Activated T-cell treated with anti-CD3 and anti-CD28 coated beads, Interleukin-2, amount 50 U/mL, for 72 hours (primary cell): ENCODE results near the gene RNF130. TPM values are rescaled to one million over a fixed set of nuclear protein-coding genes. Genes with fewer than 3 reads are reported as not detected.

ENCODE experiments used
- ATAC-seq, 2 donors: fragments of 150-1000 bp; cut with Tn5 transposase; replicated peaks in 1 of 2; 2 replicates each; pipeline ENCODE4 v1.10.0; 2021; ENCODE audit warnings: moderate library complexity in 2 of 2, mild to moderate bottlenecking in 1 of 2
- DNase-seq, 2 donors: peaks; one replicate each; pipeline ENCODE4 v3.0.0; 2021 to 2022; ENCODE audit warnings: mixed read lengths in 1 of 2
- H3K27ac Mint-ChIP-seq: one replicate; pipeline ENCODE4 v1.8.0; 2022; ENCODE audit warnings: mild to moderate bottlenecking, moderate library complexity, mixed read lengths
- H3K27me3 Mint-ChIP-seq: one replicate; pipeline ENCODE4 v1.8.0; 2022; ENCODE audit warnings: low read depth, mixed read lengths
- H3K36me3 Mint-ChIP-seq, 2 donors: one replicate each; pipeline ENCODE4 v1.8.0; 2022; ENCODE audit warnings: mixed read lengths in 2 of 2, mild to moderate bottlenecking in 1 of 2; ENCODE audit not compliant: insufficient read depth in 2 of 2
- H3K4me1 Mint-ChIP-seq: one replicate; pipeline ENCODE4 v1.8.0; 2022; ENCODE audit warnings: low read depth, mixed read lengths
- H3K4me3 Mint-ChIP-seq, 2 donors: one replicate each; pipeline ENCODE4 v1.8.0; 2022; ENCODE audit warnings: mild to moderate bottlenecking in 2 of 2, mixed read lengths in 2 of 2, moderate library complexity in 2 of 2
- H3K9me3 Mint-ChIP-seq, 2 donors: one replicate each; pipeline ENCODE4 v1.8.0; 2022; ENCODE audit warnings: mixed read lengths in 2 of 2
- total RNA-seq, 2 donors: library from RNA; stranded (reverse); gene quantifications; one replicate each; pipeline ENCODE4 v1.2.3, GENCODE V29; 2022

Gene RNF130
- total RNA-seq, 2 donors from 2014 or later = 17.7 to 23.6 TPM

GRCh38 chr5:179913461-179913860, 158.1 kb downstream of the RNF130 start:
- ATAC-seq (no peak), DNase-seq (no peak)
- Mint-ChIP-seq H3K4me3 (no peak overlapping the region), H3K9me3 (no peaks in the 10 kb centered on the region), H3K27me3 (peaks cover 6% of the 10 kb centered on the region), H3K27ac (no peak overlapping the region), H3K36me3 (no peaks in the 10 kb centered on the region), H3K4me1 (no peaks in the 10 kb centered on the region)

GRCh38 chr5:179912951-179913350, 158.6 kb downstream of the RNF130 start:
- Mint-ChIP-seq H3K27me3 (peaks cover 6% of the 10 kb centered on the region), H3K27ac (no peak overlapping the region)
- no peak for ATAC-seq

GRCh38 chr5:179912386-179912785, 159.2 kb downstream of the RNF130 start:
- Mint-ChIP-seq H3K27ac (no peak overlapping the region), H3K27me3 (peaks cover 6% of the 10 kb centered on the region), H3K9me3 (no peaks in the 10 kb centered on the region), H3K36me3 (no peaks in the 10 kb centered on the region), H3K4me1 (no peaks in the 10 kb centered on the region), H3K4me3 (no peak overlapping the region)
- ATAC-seq (no peak), DNase-seq (no peak)

More at GRCh38 chr5:179912951-179913350, 158.6 kb downstream of the RNF130 start:
- no peaks in the 10 kb centered on the region for H3K36me3 Mint-ChIP-seq
- DNase-seq = no peak
- H3K4me3 Mint-ChIP-seq = no peak overlapping the region
- no peaks in the 10 kb centered on the region for H3K4me1 Mint-ChIP-seq
- H3K9me3 Mint-ChIP-seq = no peaks in the 10 kb centered on the region

- Mint-ChIP-seq H3K9me3 (no peaks in the 10 kb centered on the region), H3K4me1 (peaks cover 8% of the 10 kb centered on the region), H3K4me3 (peak overlapping the region; percentile 32 to 79), H3K27ac (no peak overlapping the region), H3K27me3 (no peaks in the 10 kb centered on the region), H3K36me3 (peaks cover 0 to 2% of the 10 kb centered on the region in 2 donors)
- DNase-seq (no peak), ATAC-seq (no peak)
These were observed 162.3 kb downstream of the RNF130 start for GRCh38 chr5:179909224-179909623.

GRCh38 chr5:179908528-179908927, 163.0 kb downstream of the RNF130 start:
- peaks cover 0 to 5% of the 10 kb centered on the region in 2 donors for H3K36me3 Mint-ChIP-seq
- no peaks in the 10 kb centered on the region for H3K27me3 Mint-ChIP-seq
- H3K4me1 Mint-ChIP-seq = peaks cover 8% of the 10 kb centered on the region
- no peak for ATAC-seq
- H3K9me3 Mint-ChIP-seq = no peaks in the 10 kb centered on the region
- no peak overlapping the region for H3K27ac Mint-ChIP-seq
- peak; percentile 4 to 9 for DNase-seq
- peak overlapping the region; percentile 79 to 80 for H3K4me3 Mint-ChIP-seq

- Mint-ChIP-seq H3K4me1 (peaks cover 8% of the 10 kb centered on the region), H3K27ac (peak within 1 kb of the TSS; percentile 82), H3K27me3 (no peaks in the 10 kb centered on the region), H3K9me3 (no peaks in the 10 kb centered on the region), H3K36me3 (peaks cover 0 to 5% of the 10 kb centered on the region in 2 donors), H3K4me3 (peak within 1 kb of the TSS; percentile 87 to 95)
- DNase-seq = peak; percentile 74 to 79
- peak; percentile 93 for ATAC-seq
These were observed 163.8 kb downstream of the RNF130 start, which contains the start of gene TBC1D9B for GRCh38 chr5:179907556-179908324. Gene TBC1D9B (minus strand): TSS chr5:179907897. CDS start chr5:179907821, 76 bp downstream.

- peak overlapping the region; percentile 82 for H3K27ac Mint-ChIP-seq
- H3K36me3 Mint-ChIP-seq = peaks cover 0 to 5% of the 10 kb centered on the region in 2 donors
- H3K9me3 Mint-ChIP-seq = no peaks in the 10 kb centered on the region
- peak; percentile 16 to 31 for DNase-seq
- H3K4me3 Mint-ChIP-seq = peak overlapping the region; percentile 87 to 95
- no peak for ATAC-seq
- peaks cover 8% of the 10 kb centered on the region for H3K4me1 Mint-ChIP-seq
- H3K27me3 Mint-ChIP-seq = no peaks in the 10 kb centered on the region
These were observed 164.6 kb downstream of the RNF130 start for GRCh38 chr5:179906795-179907555.

- Mint-ChIP-seq H3K36me3 (peaks cover 0 to 7% of the 10 kb centered on the region in 2 donors), H3K27me3 (no peaks in the 10 kb centered on the region), H3K4me1 (peaks cover 8% of the 10 kb centered on the region), H3K4me3 (peak overlapping the region; percentile 87 to 95), H3K27ac (peak overlapping the region; percentile 39), H3K9me3 (no peaks in the 10 kb centered on the region)
- ATAC-seq (no peak), DNase-seq (no peak)
These were observed 165.2 kb downstream of the RNF130 start for GRCh38 chr5:179906294-179906794.

GRCh38 chr5:179905161-179905560, 166.4 kb downstream of the RNF130 start:
- Mint-ChIP-seq H3K36me3 (peaks cover 0 to 7% of the 10 kb centered on the region in 2 donors), H3K9me3 (no peaks in the 10 kb centered on the region), H3K4me3 (no peak overlapping the region), H3K27me3 (no peaks in the 10 kb centered on the region), H3K4me1 (peaks cover 8% of the 10 kb centered on the region), H3K27ac (no peak overlapping the region)
- DNase-seq (no peak), ATAC-seq (no peak)

Other genes with a start within 250 kb of the RNF130 start
- 10 to 100 TPM; 26.4 to 33.3 TPM for gene MRNIP, start 212.9 kb downstream of the RNF130 start, total RNA-seq
- gene TBC1D9B, start 163.9 kb downstream of the RNF130 start, total RNA-seq = 10 to 100 TPM; 62.5 to 72.3 TPM
- gene RASGEF1C, start 137.5 kb upstream of the RNF130 start, total RNA-seq = not detected
- 10 to 100 TPM; 39.7 to 50.3 TPM for gene MAPK9, start 220.3 kb upstream of the RNF130 start, total RNA-seq